T-helper 2 cell treated with Interferon-gamma antibody and Interleukin-4, amounts not matched to agents 100 ng/mL and 5 ng/mL, for 36 hours (primary cell): ENCODE data around the gene AKT3. TPM values are rescaled to one million over a fixed set of nuclear protein-coding genes. Genes with fewer than 3 reads are reported as not detected.

Source experiments
- intact Hi-C: fragments of 100-400 bp; cut with micrococcal nuclease; formaldehyde crosslinking; loops from one replicate; pipeline ENCODE4 v1.15.1; 2023
- total RNA-seq: library from RNA; stranded (reverse); gene quantifications from 2 replicates; pipeline ENCODE4 v1.2.3, GENCODE V29; 2022

The AKT3 gene
- total RNA-seq, 1 donor from 2014 or later: 23.2 TPM

GRCh38 chr1:243564814-243565213 lies 285.2 kb downstream of the AKT3 start:
- intact Hi-C loops: no loop called here

DNA sequence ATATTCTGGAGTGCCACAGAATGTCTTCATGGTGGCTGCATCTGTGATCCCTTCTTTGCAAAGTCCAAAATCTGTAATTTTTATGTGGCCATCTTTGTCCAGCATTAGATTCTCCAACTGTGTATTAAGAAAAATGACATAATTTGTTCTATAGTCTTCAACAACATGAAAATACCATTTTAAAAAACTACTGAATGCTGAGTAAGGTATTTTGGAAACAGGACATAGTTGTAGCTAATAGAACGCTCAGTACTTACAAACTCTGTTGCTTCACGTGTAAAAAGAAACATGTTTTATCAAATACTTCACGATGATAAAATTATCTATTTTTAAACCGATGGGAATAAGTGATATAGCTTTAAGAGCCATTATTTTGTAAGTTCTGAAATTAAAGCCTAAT lies 286.3 kb downstream of the AKT3 start:
- intact Hi-C loops: no loop called here

- intact Hi-C loops: no loop called here
Observed at GRCh38 chr1:243562473-243562872, 287.6 kb downstream of the AKT3 start.

- intact Hi-C loops: no loop called here
Observed at GRCh38 chr1:243561588-243562319, 288.3 kb downstream of the AKT3 start.

- intact Hi-C loops: no loop called here
Observed at GRCh38 chr1:243559575-243560162, 290.4 kb downstream of the AKT3 start.

GRCh38 chr1:243558576-243558975 lies 291.5 kb downstream of the AKT3 start:
- intact Hi-C loops: no loop called here

- intact Hi-C loops: no loop called here
Observed at GRCh38 chr1:243557866-243558265, 292.2 kb downstream of the AKT3 start.

GRCh38 chr1:243554686-243555085 lies 295.4 kb downstream of the AKT3 start:
- intact Hi-C loops: no loop called here

- intact Hi-C loops: no loop called here
Observed at GRCh38 chr1:243553090-243553489, 297.0 kb downstream of the AKT3 start.

DNA sequence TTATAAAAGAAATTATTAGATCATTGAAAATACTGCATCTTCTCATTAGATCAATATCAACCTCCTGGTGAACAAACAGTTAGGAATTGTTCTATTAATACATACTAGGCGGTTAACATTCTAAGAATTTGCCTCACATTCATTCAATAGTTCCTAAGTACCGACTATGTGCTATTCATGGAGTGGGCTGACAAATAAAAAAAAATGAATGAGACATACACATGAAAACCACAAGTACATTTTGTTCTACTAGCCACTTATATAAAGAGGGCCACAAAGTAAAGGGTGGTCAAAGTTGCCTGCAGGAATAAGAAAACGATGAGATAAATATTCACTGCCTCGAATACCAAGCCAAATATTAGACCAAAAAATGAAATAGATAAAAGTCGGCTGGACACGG lies 299.8 kb downstream of the AKT3 start:
- intact Hi-C loops: no loop called here

GRCh38 chr1:243549791-243550190 lies 300.3 kb downstream of the AKT3 start:
- intact Hi-C loops: no loop called here

DNA sequence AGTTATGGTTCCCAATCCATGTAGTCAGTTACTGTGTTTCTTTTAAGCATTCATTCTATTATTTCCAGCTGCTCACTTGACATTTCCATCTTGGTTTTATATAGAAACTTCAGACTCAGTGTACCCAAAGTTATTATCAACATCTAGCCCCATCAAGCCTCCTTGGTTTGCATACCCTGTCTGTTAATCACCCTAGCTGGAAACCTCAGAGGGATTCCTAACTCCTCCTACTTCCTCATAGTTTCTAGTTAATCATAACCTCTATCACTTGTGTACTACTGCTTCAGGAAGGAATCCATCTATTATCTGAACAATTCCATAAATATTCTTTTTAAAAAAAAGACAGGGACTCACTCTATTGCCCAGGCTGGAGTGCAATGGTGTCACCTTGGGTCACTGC lies 300.9 kb downstream of the AKT3 start:
- intact Hi-C loops: no loop called here

DNA sequence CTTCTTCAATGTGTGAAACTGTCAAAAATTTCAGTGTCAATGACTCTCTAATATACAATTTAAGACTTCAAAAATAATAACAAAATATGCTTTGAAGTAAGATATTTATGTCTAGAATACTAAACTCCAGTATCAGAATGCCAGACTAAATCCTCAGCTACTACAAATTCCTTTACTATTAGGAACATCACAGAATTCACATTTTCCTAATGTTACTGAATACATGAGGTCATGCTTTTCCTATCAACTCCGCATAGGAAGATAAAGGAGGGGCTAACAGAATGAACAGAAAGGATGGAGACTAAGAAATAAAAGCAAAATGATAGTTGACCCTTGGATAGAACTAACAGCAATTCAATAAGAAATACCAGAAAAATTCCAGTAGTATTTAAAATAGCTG lies 301.5 kb downstream of the AKT3 start:
- intact Hi-C loops: no loop called here

- intact Hi-C loops: no loop called here
Observed at GRCh38 chr1:243547891-243548290, 302.2 kb downstream of the AKT3 start.

- intact Hi-C loops: no loop called here
Observed at GRCh38 chr1:243546457-243546856, 303.6 kb downstream of the AKT3 start.

- intact Hi-C loops: no loop called here
Observed at GRCh38 chr1:243543501-243543900, 306.5 kb downstream of the AKT3 start.

GRCh38 chr1:243542739-243543415 lies 307.2 kb downstream of the AKT3 start:
- intact Hi-C loops: no loop called here

- intact Hi-C loops: no loop called here
Observed at GRCh38 chr1:243539636-243540035, 310.4 kb downstream of the AKT3 start.

DNA sequence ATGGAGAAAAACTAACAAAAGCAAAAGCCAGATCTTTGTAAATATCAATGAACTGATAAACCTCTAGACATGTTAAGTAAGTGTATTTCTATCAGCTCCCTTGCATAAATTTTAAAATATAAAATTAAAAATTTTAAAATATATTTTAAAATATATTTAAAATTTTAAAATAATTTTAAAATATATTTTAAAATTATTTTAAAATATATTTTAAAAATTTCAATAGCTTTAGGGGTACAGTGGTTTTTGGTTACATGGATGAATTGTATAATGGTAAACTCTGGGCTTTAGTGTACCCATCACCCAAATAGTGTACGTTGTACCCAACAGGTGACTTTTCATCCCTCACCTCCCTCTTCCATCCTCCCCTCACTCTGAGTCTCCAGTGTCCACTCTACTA lies 315.0 kb downstream of the AKT3 start:
- intact Hi-C loops: no loop called here

GRCh38 chr1:243529512-243529911 lies 320.5 kb downstream of the AKT3 start:
- intact Hi-C loops: no loop called here

DNA sequence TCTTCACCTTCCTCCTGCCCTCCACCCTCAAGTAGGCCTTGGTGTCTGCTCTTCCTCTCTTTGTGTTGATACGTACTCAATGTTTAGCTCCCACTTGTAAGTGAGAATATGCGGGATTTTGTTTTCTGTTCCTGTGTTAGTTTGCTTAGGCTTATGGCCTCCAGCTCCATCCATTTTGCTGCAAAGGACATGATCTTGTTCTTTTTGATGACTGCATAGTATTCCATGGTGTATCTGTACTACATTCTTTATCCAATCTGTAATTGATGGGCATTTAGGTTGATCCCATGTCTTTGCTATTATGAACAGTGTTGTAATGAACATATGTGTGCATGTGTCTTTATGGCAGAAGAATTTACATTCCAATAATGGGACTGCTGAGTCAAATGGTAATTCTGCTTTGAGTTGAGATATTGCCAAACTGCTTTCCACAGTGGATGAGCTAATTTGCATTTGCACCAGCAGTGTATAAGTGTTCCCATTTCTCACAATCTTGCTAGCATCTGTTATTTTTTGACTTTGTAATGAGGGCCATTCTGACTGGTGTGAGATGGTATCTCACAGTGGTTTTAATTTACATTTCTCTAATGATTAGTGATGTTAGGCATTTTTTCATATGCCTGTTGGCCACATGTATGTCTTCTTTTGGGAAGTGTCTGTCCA lies 321.5 kb downstream of the AKT3 start:
- intact Hi-C loops: no loop called here

- intact Hi-C loops: no loop called here
Observed at GRCh38 chr1:243526180-243526579, 323.9 kb downstream of the AKT3 start.
